Eye (tissue), 1 donor: ENCODE measurements around the gene PPP1R3G.
"Not testable (repeated sequence)": the region's sequence is repeated elsewhere in the genome, so short reads cannot be mapped to it uniquely, and the experiment has no call there.

Source experiments
- DNase-seq: peaks from one replicate; pipeline ENCODE4 v3.0.0-alpha.2; 2015

The PPP1R3G gene

DNA sequence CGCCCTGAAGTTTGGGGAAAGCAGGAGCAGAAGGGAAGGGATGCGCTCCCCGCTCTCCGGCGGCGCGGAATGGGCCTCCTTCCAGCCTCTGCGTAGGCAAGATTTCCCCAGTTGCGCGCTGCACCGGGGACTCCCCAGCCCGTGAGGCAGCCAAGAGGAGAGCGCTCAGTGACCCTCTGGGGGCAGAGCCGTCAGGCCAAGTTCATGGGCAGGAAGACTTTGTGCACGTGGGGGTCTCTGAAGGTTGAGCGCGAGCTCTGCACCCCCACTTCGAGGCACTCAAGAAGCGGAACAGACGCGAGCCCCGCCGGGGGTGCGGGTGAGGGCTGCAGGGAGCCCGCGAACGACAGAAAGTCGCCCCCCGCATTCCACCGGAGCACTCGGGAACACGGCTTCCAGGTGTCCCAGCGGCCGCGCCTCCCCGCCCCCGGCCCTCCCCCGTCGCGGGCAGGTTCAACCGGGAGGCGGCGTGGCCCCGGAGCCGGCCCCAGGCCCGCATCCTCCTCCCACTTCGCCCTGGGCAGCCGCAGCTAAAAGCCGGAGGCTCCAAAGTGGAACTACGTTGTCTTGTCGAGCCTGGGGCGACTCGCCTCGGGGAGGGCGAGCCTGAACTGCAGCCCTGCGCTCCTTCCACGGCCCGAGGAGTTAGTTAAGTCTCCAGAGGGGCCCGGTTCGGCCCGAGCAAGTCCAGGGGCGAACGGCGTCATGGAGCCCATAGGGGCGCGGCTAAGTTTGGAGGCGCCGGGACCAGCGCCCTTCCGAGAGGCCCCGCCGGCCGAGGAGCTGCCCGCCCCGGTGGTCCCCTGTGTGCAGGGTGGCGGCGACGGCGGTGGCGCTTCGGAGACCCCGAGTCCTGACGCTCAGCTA lies at the start of gene PPP1R3G:
PPP1R3G (plus strand) TSS at position 561 of the 867 bp plus-strand sequence; CDS start at position 706, 145 bp downstream.
- peak; percentile 80 for DNase-seq

DNA sequence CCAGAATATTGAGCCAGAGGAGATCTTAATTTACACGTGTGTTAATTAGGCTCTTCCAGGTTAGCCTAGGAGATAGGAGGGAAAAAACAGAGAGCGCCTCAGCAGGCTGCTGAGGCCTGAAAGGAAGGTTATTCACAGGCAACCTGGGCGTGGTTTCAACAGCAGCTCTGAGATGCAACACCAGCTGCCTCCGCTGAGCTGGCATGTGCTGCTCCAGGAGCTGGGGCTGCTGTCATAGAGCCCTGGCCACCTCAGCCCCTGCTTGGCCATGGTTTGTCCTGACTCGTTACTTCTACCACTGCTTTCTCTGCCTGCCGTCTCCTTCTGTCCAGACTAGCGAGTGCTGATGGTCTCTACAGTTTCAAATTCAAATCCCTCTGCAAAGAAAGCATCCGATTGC lies 48.9 kb upstream of the PPP1R3G start:
- DNase-seq: peak; percentile 70

DNA sequence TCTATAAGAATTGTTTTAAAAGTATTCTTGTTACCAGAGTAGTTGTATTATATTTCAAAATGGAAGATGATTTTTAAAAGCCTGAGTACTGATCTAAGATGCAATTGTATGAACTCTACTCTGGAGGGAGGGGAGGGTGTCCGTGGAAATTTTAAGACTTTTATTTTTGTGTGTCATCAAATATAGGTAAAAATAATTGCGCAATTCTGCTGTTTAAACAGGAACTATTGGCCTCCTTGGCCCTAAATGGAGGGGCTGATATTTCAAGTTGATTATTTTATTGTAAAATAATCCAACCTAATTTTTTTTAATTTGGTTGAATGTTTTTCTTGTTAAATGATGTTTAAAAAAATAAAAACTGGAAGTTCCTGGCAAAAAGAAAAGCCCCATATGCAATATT lies 43.2 kb upstream of the PPP1R3G start:
- DNase-seq: no peak

- no peak for DNase-seq
Measured at GRCh38 chr6:5042436-5042835, 42.7 kb upstream of the PPP1R3G start.

DNA sequence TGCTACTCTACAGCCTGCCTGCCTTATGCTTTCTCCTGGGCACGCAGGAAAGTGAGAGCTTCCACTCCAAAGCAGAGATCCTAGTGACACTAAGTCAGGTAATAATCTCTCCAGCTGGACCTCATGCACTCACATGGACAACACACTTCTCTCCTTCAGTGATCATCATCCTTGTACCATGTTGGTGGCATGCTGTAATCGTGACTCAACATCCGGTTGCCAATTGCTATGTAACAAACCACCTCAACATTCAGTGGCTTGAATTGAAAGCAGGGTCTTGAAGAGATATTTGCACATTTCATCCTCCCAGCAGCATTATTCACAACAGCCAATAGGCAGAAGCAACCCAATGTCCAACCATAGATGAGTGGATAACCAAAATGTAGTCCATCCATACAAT lies 40.3 kb upstream of the PPP1R3G start:
- no peak for DNase-seq

DNA sequence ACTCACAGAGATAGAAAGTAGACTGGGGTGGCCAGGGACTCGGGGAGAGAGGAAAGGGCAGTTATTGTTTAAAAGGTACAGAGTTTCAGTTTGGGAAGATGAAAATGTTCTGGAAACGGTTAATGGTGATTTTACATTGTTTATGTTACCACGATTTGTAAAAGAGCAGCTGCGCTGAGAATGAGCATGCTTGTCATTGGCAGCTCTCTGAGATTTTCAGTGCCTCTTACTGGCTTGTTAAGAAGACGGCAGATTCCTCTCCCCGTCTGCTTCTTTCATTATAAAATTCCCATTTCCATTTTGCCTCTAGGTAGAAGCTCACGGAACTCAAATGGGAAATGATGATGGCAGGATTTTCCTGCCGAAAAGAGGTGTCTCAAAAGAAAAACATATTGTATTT lies 39.7 kb upstream of the PPP1R3G start:
- DNase-seq: no peak

GRCh38 chr6:5046430-5046829 lies 38.7 kb upstream of the PPP1R3G start:
- DNase-seq: no peak

DNA sequence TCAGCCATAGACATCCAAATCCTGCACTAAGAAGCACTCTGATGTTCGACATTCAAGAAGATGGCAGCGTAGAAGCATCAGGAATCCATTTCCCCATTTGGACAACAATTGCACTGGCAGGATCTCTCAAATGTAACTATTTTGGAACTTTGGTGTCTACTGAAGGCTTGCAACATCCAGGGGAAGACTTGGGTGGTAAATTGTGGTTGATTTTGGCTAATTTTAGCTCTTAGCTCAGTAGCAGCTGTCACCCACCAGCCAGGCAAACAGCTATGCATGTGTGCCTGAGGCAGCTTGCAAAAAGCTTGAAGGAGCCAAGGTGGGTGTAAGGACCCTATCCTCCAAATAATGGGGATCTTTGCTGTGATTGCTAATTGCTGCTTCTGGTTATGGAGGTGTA lies 35.1 kb upstream of the PPP1R3G start:
- DNase-seq: no peak

DNA sequence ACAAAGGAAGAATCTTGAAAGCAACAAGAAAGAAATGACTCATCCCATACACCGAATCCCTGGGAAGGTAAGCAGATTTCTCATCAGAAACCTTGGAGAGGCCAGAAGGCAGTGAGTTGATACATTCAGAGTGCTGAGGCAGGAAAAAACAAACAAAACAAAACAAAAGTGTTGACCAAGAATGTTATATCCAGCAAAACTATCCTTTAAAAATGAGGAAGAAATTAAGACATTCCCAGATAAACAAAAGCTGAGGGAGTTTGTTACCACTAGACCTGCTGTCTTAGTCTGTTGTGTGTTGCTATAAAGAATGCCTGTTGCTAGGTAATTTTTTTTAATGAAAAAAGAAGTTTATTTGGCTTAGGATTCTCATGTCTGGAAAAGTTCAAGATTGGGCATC lies 33.7 kb upstream of the PPP1R3G start:
- DNase-seq: no peak

- no peak for DNase-seq
Measured at GRCh38 chr6:5053038-5053437, 32.1 kb upstream of the PPP1R3G start.

DNA sequence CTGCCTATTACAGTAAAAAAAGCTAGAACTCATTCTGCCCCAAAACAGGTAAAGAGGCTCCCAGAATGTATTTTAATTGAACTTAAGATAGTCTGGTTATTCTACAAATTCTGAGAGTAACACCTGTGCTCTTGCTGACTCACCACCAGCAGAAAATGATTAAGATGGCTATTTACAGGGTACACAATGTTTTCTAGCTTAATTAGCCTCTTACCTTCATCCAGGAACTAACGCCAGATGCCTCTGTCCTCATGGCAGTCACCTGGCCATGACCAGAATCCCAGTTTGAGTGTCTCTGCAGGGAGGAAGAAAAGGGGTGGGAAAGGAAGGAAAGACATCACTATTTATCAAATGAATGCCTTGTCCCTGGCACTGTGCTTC lies 31.3 kb upstream of the PPP1R3G start:
- no peak for DNase-seq

- peak; percentile 59 for DNase-seq
Measured at GRCh38 chr6:5054245-5054873, 30.8 kb upstream of the PPP1R3G start.

GRCh38 chr6:5055118-5055517 lies 30.0 kb upstream of the PPP1R3G start:
- DNase-seq: no peak

DNA sequence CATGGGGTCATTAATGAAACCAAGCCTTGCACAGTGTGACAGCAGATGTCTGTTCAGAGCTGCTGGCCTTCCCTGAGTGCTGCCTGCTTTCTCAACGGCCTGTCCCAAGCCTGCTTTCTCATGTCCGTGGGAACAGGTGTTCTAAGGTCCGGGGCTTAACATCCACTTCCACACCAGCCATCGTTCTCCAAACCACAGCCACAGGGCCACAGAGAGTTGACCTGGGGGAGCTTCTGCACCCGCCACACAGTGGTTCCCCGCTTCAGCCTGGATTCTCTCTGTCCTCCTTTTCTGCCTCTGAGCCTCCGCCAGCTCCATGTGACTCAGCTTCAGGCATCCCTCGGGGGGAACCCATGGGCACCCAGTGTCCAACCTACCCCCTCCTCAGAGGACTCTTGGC lies 26.9 kb upstream of the PPP1R3G start:
- no peak for DNase-seq

GRCh38 chr6:5059036-5059896 lies 25.9 kb upstream of the PPP1R3G start:
- no peak for DNase-seq

DNA sequence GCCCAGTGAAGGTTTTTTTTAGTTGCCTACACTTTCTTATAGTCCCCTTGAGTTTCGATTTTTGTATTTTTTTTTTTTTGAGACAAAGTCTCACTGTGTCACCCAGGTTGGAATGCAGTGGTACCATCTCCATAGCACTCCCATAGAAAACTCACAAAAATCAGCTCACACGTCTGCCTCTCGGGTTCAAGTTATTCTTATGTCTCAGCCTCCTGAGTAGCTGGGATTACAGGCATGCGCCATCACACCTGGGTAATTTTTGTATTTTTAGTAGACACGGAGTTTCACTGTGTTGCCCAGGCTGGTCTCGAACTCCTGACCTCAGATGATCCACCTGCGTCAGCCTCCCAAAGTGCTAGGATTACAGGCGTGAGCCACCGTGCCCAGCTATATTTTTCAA lies 24.7 kb upstream of the PPP1R3G start:
- not testable (repeated sequence) for DNase-seq

GRCh38 chr6:5061152-5061551 lies 24.0 kb upstream of the PPP1R3G start:
- DNase-seq: no peak

DNA sequence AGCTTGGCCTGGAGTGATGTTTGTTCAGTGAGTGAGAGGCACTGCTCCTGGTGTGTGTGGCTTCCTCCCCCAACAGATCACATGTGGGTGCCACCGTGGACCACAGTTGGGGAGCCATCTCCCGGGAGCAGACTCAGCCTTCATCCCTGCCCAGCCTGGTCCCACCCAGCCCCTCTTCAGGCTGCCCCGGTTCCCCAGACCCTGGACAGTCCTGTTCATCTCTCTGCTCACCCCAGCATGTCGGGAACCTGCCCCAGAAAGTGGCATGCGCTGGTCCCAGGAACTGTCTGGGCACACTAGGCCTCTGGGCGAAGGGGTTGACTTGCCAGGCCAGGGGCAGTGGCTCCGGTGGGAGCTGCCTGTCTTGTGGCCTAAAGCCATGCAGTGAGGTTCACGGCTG lies 21.5 kb upstream of the PPP1R3G start:
- DNase-seq: no peak

GRCh38 chr6:5066456-5067093 lies 18.6 kb upstream of the PPP1R3G start:
- no peak for DNase-seq

DNA sequence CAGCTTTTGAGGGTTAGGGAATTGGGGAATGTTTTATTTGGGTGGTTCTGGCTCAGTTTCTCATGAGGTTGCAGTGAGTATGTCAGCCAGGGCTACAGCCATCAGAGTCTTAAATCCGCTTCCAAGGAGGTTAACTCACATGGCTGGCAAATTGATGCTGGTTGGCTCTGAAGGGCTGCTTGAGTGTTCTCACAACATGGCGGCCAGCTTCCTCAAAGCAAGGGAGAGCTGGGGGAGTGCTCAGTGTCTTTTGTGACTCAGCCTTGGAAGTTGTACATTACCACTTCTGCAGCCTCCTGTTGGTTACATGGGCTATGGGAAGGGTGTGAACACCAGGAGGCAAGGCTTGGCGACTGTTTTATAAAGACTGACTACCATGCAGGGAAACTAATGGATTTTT lies 17.8 kb upstream of the PPP1R3G start:
- no peak for DNase-seq

DNA sequence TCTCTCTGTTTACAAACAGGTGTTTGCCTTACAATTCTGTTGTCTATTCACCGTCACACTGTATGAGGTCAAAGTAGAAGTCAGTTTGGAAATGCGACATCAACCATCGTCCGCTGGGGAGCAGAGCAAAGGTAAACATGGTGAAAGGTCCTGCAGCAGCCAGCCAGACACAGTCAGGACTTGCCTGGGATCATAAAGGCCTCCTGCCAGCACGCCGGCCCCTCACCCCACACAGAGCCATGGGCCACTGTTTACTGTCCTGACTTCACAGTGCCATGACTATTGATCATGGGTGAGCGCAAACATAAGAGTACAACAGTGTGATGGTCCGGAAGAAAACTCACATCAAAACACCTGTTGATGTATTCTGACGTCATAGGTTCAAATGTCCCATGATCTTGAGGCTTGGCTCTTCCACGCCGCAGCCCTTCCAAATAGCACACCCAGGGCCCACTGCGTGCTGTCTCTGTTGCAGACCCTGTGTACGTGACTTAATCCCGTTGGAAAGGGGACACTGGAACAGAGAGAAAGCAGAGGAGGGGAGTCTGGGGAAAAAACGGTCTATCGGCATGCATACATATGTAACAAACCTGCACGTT lies 16.9 kb upstream of the PPP1R3G start:
- DNase-seq: no peak

GRCh38 chr6:5071216-5071615 lies 13.9 kb upstream of the PPP1R3G start:
- DNase-seq: no peak

GRCh38 chr6:5072440-5072839 lies 12.7 kb upstream of the PPP1R3G start:
- no peak for DNase-seq
